Transverse colon (tissue), 4 donors: Measurements from ENCODE around the gene PTPRA. TPM values are rescaled to one million over a fixed set of nuclear protein-coding genes. Genes with fewer than 3 reads are reported as not detected.

Source experiments
- DNase-seq: peaks from one replicate; pipeline ENCODE4 v3.0.0-alpha.2; 2019
- H3K27ac ChIP-seq, 4 donors: fragments of 200-600 bp; sonication (generic); 2 replicates each; pipeline ENCODE4 v1.5.1; 2016 to 2018; ENCODE audit warnings: inconsistent platforms in 4 of 4
- H3K27me3 ChIP-seq: fragments of 200-600 bp; sonication (generic); 2 replicates; pipeline ENCODE4 v1.5.1; 2017; ENCODE audit warnings: inconsistent platforms
- H3K36me3 ChIP-seq, 4 donors: fragments of 200-600 bp; sonication (generic); 2 replicates each; pipeline ENCODE4 v1.5.1; 2017 to 2019; ENCODE audit warnings: inconsistent platforms in 4 of 4
- H3K4me1 ChIP-seq, 4 donors: fragments of 200-600 bp; sonication (generic); 2 replicates each; pipeline ENCODE4 v1.5.1; 2017 to 2020; ENCODE audit warnings: inconsistent platforms in 4 of 4
- H3K4me3 ChIP-seq, 4 donors: fragments of 200-600 bp; sonication (generic); 1 replicate in 1 of 4; 2 replicates in 3 of 4; pipeline versions ENCODE4 v1.5.1 to v1.6.1; 2017 to 2019; ENCODE audit warnings: inconsistent platforms in 4 of 4
- H3K9me3 ChIP-seq, 2 donors: fragments of 200-600 bp; sonication (generic); 2 replicates each; pipeline ENCODE4 v1.5.1; 2017 to 2019; ENCODE audit warnings: inconsistent platforms in 2 of 2
- CTCF ChIP-seq, 5 experiments: fragments of 200-600 bp in 3 of 5; fragments of 450-650 bp in 2 of 5; sonication (generic) in 3 of 5; IDR thresholded peaks; 1 replicate in 2 of 5; 2 replicates in 3 of 5; pipeline ENCODE4 v1.5.1; 2016 to 2017; ENCODE audit warnings: antibody characterized with exemption in 5 of 5, inconsistent platforms in 3 of 5, mild to moderate bottlenecking in 2 of 5, moderate library complexity in 1 of 5
- EP300 ChIP-seq: sonication (generic); formaldehyde crosslinking; IDR thresholded peaks from one replicate; pipeline ENCODE4 v1.6.1; 2017; ENCODE audit warnings: antibody characterized with exemption, low read depth
- POLR2A ChIP-seq: fragments of 450-650 bp; IDR thresholded peaks from one replicate; pipeline ENCODE4 v1.6.1; 2016; ENCODE audit warnings: antibody characterized with exemption, mild to moderate bottlenecking, moderate library complexity
- POLR2AphosphoS5 ChIP-seq, 3 donors: sonication (generic); formaldehyde crosslinking; IDR thresholded peaks; one replicate each; pipeline ENCODE4 v1.6.1; 2016; ENCODE audit warnings: antibody characterized with exemption in 3 of 3
- WGBS, 2 donors: methylation state at CpG; one replicate each; pipeline ENCODE4 v1.1.5; 2018; ENCODE audit warnings: low coverage in 1 of 2; 5-methylcytosine and 5-hydroxymethylcytosine counted together
- in situ Hi-C, 4 donors: fragments of 200-750 bp; cut with MboI; loops; one replicate each; pipeline versions ENCODE4 v1.15.0 to v1.15.1; 2017; ENCODE audit warnings: low sequenced_read_pairs in 3 of 4, low pct_ligation_motif_present in 1 of 4, low pct_unique_long_range_greater_than_20kb in 1 of 4
- intact Hi-C: fragments of 100-400 bp; cut with DNase I; formaldehyde crosslinking; loops from one replicate; pipeline ENCODE4 v1.15.1; 2023; ENCODE audit warnings: low total_unique reads
- total RNA-seq, 4 donors: library from RNA; depleted of rRNA; stranded (reverse); fragments of >200 nt; gene quantifications; one replicate each; pipeline ENCODE4 v1.1.0, GENCODE V29; 2016

The PTPRA gene
- total RNA-seq, 4 donors from 2014 or later, result 32.2 to 55.8 (median 45.8) TPM

GRCh38 chr20:3000852-3001523 is 127.7 kb downstream of the PTPRA start:
- Histone ChIP-seq H3K9me3 (no peaks in the 10 kb centered on the region), H3K27me3 (no peaks in the 10 kb centered on the region), H3K4me1 (no peaks in the 10 kb centered on the region), H3K27ac (no peak overlapping the region), H3K4me3 (no peak overlapping the region), H3K36me3 (peaks cover 0 to 26% (median 10%) of the 10 kb centered on the region in 4 donors)
- no peak for DNase-seq
- in situ Hi-C loops (no loop called here), intact Hi-C loops (no loop called here)
- 43 to 61% methylated on average over 6 to 7 of the region's 7 CpGs for WGBS, 2 donors
- TF ChIP-seq EP300 (no peak), CTCF (IDR thresholded peaks at IDR 0.05) (peak in 4 of 5 experiments; percentile 29 to 47 (median 34)), POLR2AphosphoS5 (IDR thresholded peaks at IDR 0.05) (no peak), POLR2A (no peak)

GRCh38 chr20:3003416-3003815 is 130.1 kb downstream of the PTPRA start:
- no peak for DNase-seq
- 88 to 92% methylated on average over 2 of the region's 2 CpGs for WGBS, 2 donors
- intact Hi-C loops, result no loop called here
- H3K36me3 ChIP-seq, result peaks cover 0 to 40% (median 17%) of the 10 kb centered on the region in 4 donors
- TF ChIP-seq POLR2A (no peak), CTCF (IDR thresholded peaks at IDR 0.05) (no peak), POLR2AphosphoS5 (IDR thresholded peaks at IDR 0.05) (no peak), EP300 (no peak)
- H3K9me3 ChIP-seq, result no peaks in the 10 kb centered on the region
- no peak overlapping the region for H3K4me3 ChIP-seq
- no peaks in the 10 kb centered on the region for H3K4me1 ChIP-seq
- no peak overlapping the region for H3K27ac ChIP-seq
- in situ Hi-C loops, result no loop called here
- H3K27me3 ChIP-seq, result no peaks in the 10 kb centered on the region

- in situ Hi-C loops, result no loop called here
- H3K36me3 ChIP-seq, result peaks cover 0 to 26% (median 5%) of the 10 kb centered on the region in 4 donors
- TF ChIP-seq EP300 (no peak), POLR2A (no peak), CTCF (IDR thresholded peaks at IDR 0.05) (no peak), POLR2AphosphoS5 (IDR thresholded peaks at IDR 0.05) (no peak)
Observed at GRCh38 chr20:3010985-3011723, 137.9 kb downstream of the PTPRA start.

GRCh38 chr20:3011752-3012151 is 138.5 kb downstream of the PTPRA start:
- Histone ChIP-seq H3K36me3 (peaks cover 0 to 20% (median 4%) of the 10 kb centered on the region in 4 donors), H3K4me3 (no peak overlapping the region), H3K27ac (no peak overlapping the region), H3K9me3 (no peaks in the 10 kb centered on the region), H3K4me1 (no peaks in the 10 kb centered on the region), H3K27me3 (no peaks in the 10 kb centered on the region)
- no peak for TF ChIP-seq CTCF (IDR thresholded peaks at IDR 0.05)
- TF ChIP-seq POLR2AphosphoS5 (IDR thresholded peaks at IDR 0.05), result no peak
- no peak for TF ChIP-seq POLR2A
- 87 to 96% methylated on average over 3 of the region's 3 CpGs for WGBS, 2 donors
- intact Hi-C loops, result no loop called here
- DNase-seq, result no peak
- in situ Hi-C loops, result no loop called here

More at GRCh38 chr20:3010985-3011723, 137.9 kb downstream of the PTPRA start:
- intact Hi-C loops, result no loop called here
- no peak for DNase-seq
- Histone ChIP-seq H3K9me3 (no peaks in the 10 kb centered on the region), H3K27ac (no peak overlapping the region), H3K4me1 (no peaks in the 10 kb centered on the region), H3K4me3 (no peak overlapping the region), H3K27me3 (no peaks in the 10 kb centered on the region)
- 65 to 100% methylated on average over 1 of the region's 1 CpG for WGBS, 2 donors
